Glomerular visceral epithelial cell (primary cell): ENCODE results near the gene SATB1.

Source experiments
- DNase-seq: peaks from one replicate; pipeline ENCODE4 v3.0.0-alpha.2; 2016; ENCODE audit errors: extremely low spot score

The SATB1 gene

GRCh38 chr3:18401300-18401961 lies 23.7 kb downstream of the SATB1 start:
- DNase-seq, result no peak

GRCh38 chr3:18398448-18398847 lies 26.7 kb downstream of the SATB1 start:
- DNase-seq, result no peak

- DNase-seq, result no peak
Measured at GRCh38 chr3:18396428-18396827, 28.7 kb downstream of the SATB1 start.

- no peak for DNase-seq
Measured at GRCh38 chr3:18394384-18394995, 30.6 kb downstream of the SATB1 start.

DNA sequence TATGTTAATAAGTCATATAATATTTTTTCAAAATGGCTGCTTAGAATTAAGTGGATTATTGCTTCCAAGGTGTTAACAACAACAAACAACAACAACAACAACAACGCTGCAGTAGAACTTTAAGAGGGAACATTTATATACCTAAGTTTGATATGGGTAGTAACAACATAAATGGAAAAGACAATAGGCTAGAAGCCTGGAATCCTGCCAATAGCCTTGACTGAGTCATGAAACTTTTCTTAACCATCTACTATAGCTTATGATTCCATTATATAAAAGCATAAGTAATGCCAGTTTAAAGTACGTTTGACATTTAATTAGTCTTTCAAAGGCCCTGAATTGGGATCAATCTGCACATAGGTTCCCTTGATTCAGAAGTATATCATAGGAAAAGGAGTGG lies 31.2 kb downstream of the SATB1 start:
- DNase-seq, result no peak

DNA sequence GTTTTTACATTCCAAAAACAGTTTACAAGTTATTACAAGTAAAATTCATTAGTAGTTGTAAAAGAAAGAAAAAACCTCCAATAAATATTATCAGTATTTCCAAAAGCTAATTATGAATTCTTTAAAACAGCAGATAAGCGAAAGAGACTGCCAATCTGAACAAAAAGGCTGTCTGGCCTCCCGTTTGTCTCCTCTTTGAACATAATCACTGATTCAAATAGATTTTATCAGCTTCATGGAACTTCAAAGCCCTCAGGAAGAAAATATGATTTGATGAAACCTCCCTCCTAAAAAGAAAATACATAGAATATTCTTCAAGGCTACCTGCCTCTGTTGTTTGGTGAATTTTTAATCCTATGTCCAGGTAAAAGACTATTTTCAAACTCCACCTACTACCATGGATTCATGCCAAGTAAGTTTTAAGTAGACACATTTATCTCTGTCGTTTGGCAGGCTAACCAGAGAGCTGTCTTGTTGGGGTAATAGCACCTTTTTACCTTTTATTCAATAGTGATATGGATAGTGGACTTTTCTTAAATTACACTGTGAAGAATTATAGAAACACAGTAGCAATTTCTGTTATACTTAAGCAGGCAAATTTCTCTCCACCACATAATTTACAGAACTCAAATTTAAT lies 35.0 kb downstream of the SATB1 start:
- DNase-seq, result no peak

GRCh38 chr3:18389108-18389733 lies 35.9 kb downstream of the SATB1 start:
- peak; percentile 5 for DNase-seq

DNA sequence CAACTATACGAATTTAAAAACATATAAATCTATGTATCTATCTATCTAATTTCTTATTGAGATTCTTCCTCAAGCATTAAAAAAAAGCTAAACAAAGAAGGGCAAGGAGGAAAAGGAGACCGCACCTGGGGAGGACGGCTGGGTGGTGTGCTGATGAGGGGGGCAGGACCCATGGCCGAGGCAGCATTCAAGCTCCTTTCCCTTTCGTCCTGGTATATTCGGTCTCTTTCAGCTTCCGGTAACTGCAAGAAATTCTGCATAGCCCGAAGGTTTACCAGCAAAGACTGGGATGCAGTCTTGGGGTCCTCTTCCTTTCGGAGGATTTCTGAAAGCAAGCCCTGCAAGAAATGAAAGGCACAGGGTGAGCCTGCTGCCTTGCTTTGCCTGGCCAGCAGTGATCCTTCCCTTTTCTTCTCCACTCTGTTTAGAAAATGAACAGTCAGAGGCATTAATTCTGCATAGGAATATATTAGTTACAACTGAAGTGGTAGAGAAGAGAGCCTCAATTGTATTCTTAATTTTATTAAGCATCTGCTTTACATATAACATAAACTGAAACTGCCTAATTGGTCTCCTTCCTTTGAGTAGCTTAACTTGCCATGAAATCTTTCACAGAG lies 38.8 kb downstream of the SATB1 start:
- DNase-seq, result no peak

GRCh38 chr3:18385706-18386105 lies 39.4 kb downstream of the SATB1 start:
- no peak for DNase-seq

GRCh38 chr3:18382760-18383369 lies 42.3 kb downstream of the SATB1 start:
- no peak for DNase-seq

DNA sequence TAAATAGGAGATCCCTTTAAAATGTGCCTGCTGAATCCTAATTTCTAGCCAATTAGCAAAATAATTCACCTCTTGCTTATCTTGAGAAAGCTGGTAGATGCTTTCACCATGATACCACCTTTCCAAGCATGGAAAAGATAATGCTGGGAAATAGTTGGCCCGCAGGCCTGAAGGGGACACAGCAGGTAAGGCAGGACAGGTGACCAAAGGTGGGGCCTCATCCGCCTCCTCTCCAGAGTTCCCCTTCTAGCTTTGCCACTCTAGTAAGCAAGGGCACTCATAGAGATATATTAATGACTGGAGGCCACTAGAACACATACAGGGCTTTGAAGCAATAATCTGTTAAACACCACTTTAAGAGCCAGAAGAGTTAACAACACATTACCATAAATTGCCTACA lies 45.5 kb downstream of the SATB1 start:
- DNase-seq, result no peak

- no peak for DNase-seq
Measured at GRCh38 chr3:18378218-18378617, 46.9 kb downstream of the SATB1 start.

DNA sequence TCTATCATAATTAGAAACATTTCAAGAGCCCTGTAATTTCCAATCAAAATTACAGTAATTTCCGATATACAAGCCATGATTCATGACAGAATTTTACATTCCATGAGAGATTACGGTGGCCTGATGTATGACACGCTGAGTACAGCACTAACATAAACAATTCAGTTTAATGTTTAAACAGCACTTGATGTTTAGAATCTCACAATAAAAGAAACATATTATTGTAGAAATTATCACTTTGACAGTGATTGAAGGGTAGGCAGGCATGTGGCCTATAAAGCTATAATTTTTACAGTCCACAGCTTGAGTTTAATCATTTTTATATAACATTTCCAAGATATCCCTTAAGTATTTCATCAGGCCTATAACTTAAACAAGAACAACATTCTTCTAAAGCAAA lies 48.5 kb downstream of the SATB1 start:
- no peak for DNase-seq

- DNase-seq, result no peak
Measured at GRCh38 chr3:18372786-18373405, 52.2 kb downstream of the SATB1 start.

DNA sequence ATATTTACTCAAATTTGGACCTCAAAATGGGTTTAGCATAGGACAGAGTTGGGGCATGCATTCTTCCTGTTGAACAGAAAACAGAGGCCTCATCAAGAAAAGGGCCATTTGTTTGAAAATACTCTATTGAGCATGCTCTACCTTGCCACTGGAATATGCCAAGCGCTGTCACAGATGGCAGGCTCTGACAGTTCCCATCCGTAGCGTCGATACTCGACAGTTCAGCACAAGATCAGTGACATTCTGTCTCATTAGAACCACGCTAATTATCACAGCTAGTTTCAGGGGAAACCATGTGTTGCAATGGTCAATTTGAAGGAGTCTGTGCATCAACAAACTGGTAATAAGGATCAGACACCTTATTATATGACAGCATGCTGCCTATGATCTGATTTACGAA lies 54.5 kb downstream of the SATB1 start:
- no peak for DNase-seq

DNA sequence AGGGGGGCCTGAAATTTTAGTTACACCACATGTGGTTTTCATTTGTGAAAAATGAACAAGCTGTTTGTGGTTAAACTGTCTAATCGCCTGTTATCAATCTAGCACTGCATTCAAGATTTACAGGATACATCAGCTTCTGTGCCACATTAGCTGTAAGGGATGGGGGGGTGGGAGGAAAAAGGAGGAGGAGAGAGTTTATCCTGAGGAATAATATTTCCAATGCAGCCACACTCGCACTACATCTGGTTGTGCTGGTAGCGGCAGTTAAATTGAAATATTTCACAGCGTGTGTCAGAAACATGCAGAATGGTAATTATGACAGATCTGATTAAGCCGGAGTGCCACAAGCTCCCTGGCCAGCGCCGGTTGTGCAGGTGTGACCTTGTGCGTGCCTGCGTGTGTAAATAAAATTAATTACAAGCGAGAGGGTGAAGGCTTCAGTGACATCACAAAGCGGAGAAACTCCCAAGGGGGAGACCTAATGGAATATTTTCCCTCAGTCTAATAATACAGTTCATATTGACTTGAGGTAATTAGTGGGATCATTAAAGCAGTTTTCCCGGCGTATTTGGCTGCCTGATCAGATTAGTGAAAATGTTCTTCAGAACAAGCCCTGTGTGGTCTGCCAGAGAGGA lies 55.5 kb downstream of the SATB1 start:
- DNase-seq, result no peak

- DNase-seq, result no peak
Measured at GRCh38 chr3:18366258-18366657, 58.9 kb downstream of the SATB1 start.

- DNase-seq, result no peak
Measured at GRCh38 chr3:18363338-18363737, 61.8 kb downstream of the SATB1 start.

DNA sequence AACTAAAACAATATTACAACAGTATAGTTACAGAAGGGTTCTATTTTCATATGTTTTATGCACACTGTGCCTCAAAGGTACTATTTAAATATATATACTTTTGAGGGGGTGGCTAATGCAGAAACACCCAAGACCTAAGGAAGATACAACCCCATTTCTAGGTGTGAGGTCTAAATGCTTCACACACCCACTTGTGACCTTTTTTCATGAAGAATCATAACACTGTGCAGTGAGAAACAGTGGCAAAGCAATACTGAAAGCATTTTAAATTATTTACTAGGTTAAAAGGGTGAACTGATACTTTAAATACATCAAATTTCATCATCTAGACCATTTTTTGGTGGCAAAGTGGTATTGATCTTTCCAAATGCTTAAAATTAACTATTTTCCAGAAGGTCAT lies 67.4 kb downstream of the SATB1 start:
- no peak for DNase-seq

DNA sequence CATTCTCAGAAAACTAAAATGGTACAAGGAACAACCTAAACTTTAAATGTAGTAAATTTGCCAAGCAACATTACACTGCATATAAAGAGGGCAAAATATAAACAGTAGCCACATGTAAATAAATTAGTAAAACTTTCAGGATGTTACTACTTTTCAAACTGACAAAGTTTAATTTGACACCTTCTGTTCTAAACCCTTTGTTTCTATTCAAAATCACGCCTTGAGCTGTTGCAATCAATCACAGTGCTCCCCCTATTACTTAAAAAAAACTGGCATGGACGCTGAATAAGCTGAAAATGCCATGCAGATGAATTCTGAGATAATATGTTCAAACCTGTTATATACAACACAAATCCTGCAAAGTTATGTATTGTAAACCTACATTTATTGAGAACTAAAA lies 69.3 kb downstream of the SATB1 start:
- DNase-seq, result no peak

GRCh38 chr3:18354701-18355100 lies 70.4 kb downstream of the SATB1 start:
- no peak for DNase-seq
